WI38 (cell line): ENCODE results near the gene C6orf89.

Experiments
- H3K4me3 ChIP-seq: 2 replicates; pipeline ENCODE4 v1.5.1; 2011; ENCODE audit warnings: low read depth, mild to moderate bottlenecking, control low read depth, low read length
- TF ChIP-seq, protein P1 (sequence below): IDR thresholded peaks from 2 replicates; pipeline ENCODE4 v1.5.1; 2012; ENCODE audit warnings: low read depth, mild to moderate bottlenecking, control low read depth, low read length

C6orf89 gene

DNA sequence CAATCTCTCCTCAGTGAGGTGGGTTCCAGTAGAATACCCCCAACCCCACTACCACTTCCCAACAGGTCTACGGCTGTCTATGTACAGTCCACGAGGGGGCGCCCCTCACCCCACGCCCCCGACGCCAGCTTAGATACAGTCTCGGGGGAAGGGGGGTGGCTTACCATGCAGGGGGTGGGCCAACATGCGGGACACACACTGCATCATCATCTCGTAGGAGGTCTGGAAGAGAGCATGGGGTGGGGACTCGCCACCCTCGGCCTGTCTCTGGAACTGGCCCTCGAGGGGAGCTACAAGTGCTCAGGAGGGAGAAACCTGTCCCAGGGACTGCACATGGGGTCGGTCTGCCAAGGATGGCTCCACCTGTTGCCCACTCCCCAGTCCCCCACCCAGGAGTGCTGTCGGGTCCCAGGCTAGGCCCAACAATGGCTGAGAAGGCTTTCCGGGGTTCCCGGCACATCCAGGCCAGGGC lies 91.8 kb downstream of the C6orf89 start:
- TF ChIP-seq, protein P1, sequence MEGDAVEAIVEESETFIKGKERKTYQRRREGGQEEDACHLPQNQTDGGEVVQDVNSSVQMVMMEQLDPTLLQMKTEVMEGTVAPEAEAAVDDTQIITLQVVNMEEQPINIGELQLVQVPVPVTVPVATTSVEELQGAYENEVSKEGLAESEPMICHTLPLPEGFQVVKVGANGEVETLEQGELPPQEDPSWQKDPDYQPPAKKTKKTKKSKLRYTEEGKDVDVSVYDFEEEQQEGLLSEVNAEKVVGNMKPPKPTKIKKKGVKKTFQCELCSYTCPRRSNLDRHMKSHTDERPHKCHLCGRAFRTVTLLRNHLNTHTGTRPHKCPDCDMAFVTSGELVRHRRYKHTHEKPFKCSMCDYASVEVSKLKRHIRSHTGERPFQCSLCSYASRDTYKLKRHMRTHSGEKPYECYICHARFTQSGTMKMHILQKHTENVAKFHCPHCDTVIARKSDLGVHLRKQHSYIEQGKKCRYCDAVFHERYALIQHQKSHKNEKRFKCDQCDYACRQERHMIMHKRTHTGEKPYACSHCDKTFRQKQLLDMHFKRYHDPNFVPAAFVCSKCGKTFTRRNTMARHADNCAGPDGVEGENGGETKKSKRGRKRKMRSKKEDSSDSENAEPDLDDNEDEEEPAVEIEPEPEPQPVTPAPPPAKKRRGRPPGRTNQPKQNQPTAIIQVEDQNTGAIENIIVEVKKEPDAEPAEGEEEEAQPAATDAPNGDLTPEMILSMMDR = peak; percentile 31; the same call in 1 of the 2 replicates
- H3K4me3 ChIP-seq = no peak overlapping the region
